ENCODE data around the gene PPP1R12B.

The PPP1R12B gene, protein sequence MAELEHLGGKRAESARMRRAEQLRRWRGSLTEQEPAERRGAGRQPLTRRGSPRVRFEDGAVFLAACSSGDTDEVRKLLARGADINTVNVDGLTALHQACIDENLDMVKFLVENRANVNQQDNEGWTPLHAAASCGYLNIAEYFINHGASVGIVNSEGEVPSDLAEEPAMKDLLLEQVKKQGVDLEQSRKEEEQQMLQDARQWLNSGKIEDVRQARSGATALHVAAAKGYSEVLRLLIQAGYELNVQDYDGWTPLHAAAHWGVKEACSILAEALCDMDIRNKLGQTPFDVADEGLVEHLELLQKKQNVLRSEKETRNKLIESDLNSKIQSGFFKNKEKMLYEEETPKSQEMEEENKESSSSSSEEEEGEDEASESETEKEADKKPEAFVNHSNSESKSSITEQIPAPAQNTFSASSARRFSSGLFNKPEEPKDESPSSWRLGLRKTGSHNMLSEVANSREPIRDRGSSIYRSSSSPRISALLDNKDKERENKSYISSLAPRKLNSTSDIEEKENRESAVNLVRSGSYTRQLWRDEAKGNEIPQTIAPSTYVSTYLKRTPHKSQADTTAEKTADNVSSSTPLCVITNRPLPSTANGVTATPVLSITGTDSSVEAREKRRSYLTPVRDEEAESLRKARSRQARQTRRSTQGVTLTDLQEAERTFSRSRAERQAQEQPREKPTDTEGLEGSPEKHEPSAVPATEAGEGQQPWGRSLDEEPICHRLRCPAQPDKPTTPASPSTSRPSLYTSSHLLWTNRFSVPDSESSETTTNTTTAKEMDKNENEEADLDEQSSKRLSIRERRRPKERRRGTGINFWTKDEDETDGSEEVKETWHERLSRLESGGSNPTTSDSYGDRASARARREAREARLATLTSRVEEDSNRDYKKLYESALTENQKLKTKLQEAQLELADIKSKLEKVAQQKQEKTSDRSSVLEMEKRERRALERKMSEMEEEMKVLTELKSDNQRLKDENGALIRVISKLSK

DNA sequence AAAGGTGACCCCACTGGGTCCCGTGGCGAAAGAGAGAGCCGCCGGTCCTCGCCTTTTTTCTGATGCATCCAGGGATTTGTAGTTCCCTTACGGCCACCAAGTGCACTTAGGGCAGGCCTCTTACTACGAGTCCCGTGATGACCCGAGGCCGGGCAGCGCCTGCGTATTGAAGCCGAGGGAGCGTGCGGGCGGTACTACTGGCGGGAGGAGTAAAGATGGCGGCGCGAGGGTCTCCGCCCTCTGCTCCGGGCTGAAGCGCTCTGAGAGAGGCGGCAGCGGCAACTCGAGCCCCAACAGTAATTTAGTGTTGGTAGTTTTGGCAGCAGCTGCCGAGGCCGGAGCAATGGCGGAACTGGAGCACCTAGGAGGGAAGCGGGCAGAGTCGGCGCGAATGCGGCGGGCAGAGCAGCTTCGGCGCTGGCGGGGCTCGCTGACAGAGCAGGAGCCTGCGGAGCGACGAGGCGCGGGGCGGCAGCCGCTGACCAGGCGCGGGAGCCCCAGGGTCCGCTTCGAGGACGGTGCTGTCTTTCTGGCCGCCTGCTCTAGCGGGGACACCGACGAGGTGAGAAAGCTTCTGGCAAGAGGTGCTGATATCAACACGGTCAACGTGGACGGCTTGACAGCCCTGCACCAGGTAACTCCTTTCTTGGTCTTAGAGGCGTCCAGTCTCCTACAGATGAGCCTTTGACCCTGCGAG, at the start of gene PPP1R12B:
PPP1R12B (plus strand) TSS at position 191 of the 697 bp plus-strand sequence; CDS start at position 344, 153 bp downstream.
- no peaks in the 10 kb centered on the region for H3K36me3 Mint-ChIP-seq
- H3K9me3 Mint-ChIP-seq = no peaks in the 10 kb centered on the region
- no peaks in the 10 kb centered on the region for H3K27me3 Mint-ChIP-seq
- H3K4me3 Mint-ChIP-seq = peak within 1 kb of the TSS; percentile 98
- H3K27ac Mint-ChIP-seq = peak within 1 kb of the TSS; percentile 85
- peak; percentile 99 for ATAC-seq
- H3K4me1 Mint-ChIP-seq = peaks cover 27% of the 10 kb centered on the region

DNA sequence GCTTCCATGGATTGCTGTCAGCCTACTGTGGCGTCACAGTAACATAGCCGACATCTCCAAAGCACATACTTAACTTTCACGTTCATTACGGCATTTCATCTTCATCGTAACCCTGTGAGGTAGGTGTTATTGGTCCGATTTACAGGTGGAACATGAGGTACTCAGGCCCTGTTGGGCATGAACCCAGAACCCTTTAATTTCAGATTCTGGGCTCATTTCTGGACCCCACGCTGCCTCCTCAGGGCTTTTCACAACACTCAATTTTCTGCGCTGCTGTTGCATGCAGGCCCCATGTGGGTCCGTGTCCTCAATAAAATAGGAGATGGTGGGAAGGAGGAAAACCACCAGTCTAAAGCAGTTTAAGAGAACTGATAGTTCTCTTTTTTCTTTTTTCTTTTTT, 46.3 kb upstream of the PPP1R12B start:
- peaks cover 15% of the 10 kb centered on the region for H3K27me3 Mint-ChIP-seq
- ATAC-seq = no peak
- no peaks in the 10 kb centered on the region for H3K9me3 Mint-ChIP-seq
- no peak overlapping the region for H3K4me3 Mint-ChIP-seq
- no peaks in the 10 kb centered on the region for H3K4me1 Mint-ChIP-seq
- H3K36me3 Mint-ChIP-seq = no peaks in the 10 kb centered on the region
- no peak overlapping the region for H3K27ac Mint-ChIP-seq

DNA sequence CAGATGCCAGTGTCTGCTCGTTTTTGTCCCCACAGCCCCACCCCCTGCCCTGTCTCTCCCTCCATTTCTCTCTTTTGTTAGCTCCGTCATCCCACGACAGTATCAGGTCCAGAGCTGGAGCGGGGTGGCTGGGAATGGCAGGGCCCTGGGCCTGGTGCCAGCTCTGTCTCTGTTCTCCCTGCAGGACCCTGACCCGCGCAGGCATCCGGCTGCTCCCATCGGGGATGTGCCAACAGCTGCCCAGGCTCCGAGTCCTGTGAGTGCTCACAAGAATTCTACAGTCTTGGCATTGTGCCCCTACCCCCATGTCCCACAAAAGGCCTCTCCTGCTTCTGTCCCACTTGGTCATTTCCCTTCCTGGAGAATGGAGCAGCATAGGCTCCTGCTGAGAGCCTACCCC, 44.1 kb upstream of the PPP1R12B start:
- ATAC-seq = no peak
- no peak overlapping the region for H3K4me3 Mint-ChIP-seq
- no peaks in the 10 kb centered on the region for H3K36me3 Mint-ChIP-seq
- no peaks in the 10 kb centered on the region for H3K4me1 Mint-ChIP-seq
- H3K27me3 Mint-ChIP-seq = peaks cover 15% of the 10 kb centered on the region
- no peak overlapping the region for H3K27ac Mint-ChIP-seq
- H3K9me3 Mint-ChIP-seq = no peaks in the 10 kb centered on the region

DNA sequence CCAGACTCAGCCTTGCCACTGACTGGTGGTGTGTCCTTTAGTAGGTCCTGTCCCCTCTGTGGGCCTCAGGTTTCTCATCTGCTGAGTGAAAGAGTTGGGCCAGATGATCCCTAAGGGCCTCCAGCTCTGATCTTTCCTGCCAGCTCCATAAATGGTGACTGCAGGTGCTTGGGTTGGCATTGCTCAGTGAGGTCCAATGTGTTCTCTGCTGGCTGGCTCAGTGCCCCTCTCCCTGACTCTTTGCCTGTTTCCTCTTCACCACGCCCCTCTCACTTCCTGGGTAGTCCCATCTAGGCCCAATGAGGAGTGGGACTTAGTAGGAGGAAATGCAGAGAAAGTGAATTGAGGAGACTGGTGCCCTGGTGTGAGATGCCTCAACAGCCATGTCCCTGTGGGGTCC, 43.3 kb upstream of the PPP1R12B start:
- H3K36me3 Mint-ChIP-seq = no peaks in the 10 kb centered on the region

DNA sequence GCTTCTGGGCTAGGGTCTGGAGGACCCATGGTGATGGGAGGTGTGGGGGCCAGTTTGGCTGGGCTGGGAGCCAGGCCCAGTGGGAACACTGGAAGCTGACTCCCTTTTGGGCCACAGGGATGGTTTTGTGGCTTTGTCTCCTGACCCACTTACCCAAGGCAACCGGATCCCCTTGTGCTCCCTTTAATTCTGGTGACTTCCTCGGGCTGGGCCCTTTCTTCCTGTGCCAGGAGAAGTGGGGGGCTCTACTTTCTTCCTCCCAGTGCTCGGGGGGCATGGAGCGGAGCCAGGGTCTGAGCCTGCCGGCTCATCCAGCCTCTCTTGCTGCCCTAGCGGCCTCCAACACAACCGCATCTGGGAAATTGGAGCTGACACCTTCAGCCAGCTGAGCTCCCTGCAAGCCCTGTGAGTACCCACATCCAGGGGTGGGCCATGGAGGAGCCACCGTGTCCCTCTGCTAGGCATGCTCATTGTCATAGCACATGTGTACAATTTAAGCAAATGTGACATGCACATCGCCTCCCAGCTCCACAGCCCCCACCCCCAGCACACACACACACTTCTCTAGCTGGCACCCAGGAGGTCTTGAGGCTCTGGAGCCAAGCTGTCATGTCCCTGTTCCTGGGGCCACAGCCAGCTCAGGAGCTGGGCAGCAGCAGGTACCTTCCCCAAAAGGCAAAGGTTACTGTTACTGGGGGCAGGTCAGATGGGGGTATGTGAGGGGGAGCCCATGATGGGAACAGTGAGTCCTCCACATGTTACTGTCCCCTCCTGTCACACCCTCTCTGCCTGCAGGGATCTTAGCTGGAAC, 41.8 kb upstream of the PPP1R12B start:
- H3K27ac Mint-ChIP-seq = no peak overlapping the region
- H3K4me1 Mint-ChIP-seq = peaks cover 3% of the 10 kb centered on the region
- H3K9me3 Mint-ChIP-seq = no peaks in the 10 kb centered on the region
- H3K27me3 Mint-ChIP-seq = peaks cover 30% of the 10 kb centered on the region
- no peak for ATAC-seq
- H3K36me3 Mint-ChIP-seq = no peaks in the 10 kb centered on the region
- H3K4me3 Mint-ChIP-seq = no peak overlapping the region

More for the DNA sequence above, 43.3 kb upstream of the PPP1R12B start:
- ATAC-seq = no peak
- Mint-ChIP-seq H3K27ac (no peak overlapping the region), H3K9me3 (no peaks in the 10 kb centered on the region), H3K27me3 (peaks cover 15% of the 10 kb centered on the region), H3K4me1 (no peaks in the 10 kb centered on the region), H3K4me3 (no peak overlapping the region)

DNA sequence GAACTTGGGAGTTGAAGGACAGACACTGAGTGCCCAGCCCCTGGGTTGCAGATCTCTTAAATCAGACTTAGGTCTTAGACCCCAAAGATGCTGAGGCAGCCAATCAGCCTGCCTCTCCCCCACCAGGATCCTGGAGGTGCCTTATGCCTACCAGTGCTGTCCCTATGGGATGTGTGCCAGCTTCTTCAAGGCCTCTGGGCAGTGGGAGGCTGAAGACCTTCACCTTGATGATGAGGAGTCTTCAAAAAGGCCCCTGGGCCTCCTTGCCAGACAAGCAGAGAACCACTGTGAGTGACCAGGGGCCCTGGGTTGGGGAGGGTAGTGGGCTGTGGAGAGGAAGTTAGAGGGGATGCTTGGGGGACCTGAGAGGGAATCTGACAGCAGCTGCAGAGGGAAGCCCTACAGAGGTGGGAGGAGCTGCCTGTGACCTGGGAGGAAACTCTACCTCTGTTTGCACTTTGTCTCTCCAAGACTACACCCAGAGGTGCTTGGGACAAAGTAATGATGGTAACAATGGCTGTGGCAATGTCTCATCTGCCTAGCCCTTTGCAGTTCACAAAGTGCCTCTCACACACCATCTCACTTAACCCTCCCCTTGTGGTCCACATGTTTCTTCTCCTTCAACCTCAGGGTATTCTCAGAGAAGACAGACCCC, 38.3 kb upstream of the PPP1R12B start:
- no peak for ATAC-seq
- Mint-ChIP-seq H3K27ac (no peak overlapping the region), H3K4me3 (no peak overlapping the region), H3K4me1 (peaks cover 8% of the 10 kb centered on the region), H3K27me3 (peaks cover 34% of the 10 kb centered on the region), H3K36me3 (no peaks in the 10 kb centered on the region), H3K9me3 (no peaks in the 10 kb centered on the region)

DNA sequence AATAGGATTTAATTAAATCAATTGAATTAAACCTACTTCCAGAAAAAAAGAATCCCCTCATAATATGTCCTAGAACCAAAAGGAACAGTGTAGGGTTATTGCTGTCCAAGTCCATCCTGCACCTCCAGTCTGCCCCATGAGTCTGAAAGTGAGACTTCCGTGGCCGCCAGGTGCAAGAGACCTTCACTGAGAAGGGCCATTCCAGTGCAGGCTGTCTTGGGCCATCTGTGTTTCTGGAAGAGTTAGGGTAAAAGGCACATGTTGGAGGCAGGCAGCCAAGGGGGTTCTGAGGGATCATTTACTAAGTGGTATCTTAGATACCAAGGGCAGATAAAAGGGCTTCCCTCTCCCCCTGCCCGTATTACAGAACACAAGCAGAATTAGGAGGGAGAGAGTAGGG, 37.8 kb upstream of the PPP1R12B start:
- peaks cover 8% of the 10 kb centered on the region for H3K4me1 Mint-ChIP-seq
- no peaks in the 10 kb centered on the region for H3K9me3 Mint-ChIP-seq
- no peaks in the 10 kb centered on the region for H3K36me3 Mint-ChIP-seq
- H3K4me3 Mint-ChIP-seq = no peak overlapping the region
- ATAC-seq = no peak
- H3K27me3 Mint-ChIP-seq = peaks cover 39% of the 10 kb centered on the region
- H3K27ac Mint-ChIP-seq = no peak overlapping the region

DNA sequence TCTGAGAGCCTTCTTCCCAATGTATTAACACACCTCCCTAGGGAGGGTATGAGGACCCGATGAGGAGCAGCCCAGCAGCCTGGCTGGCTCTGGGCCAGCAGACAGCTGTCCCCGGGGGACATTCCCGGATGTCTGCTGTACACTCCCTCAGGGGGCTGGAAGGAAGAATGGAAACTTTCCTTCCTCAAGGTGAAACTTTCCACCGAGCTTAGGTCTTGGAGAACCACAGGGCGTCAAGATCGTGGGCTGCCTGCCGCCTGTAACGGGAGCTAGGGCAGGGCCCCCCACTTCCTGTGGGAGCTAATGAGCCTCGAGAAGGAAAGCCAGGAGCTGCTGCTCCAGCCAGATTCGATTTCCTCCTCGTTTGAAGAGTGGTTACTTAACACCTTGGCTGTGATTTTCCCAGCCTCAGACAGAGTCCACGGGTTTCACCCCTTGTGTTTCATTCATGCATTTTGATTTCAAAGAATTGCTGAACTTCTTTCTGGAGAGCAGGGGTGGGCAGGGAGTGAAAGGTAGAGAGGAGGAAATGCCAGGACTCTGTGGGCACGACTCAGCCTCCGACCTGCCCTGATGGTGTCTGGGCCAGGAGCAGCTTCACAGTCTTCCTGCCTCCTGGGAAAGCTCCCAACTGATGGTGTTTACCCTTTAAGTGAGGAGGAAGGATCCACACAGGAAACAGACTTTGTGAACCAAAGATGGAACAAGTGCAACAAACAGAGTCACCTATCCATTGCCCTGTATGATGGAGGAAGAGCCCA, 36.4 kb upstream of the PPP1R12B start:
- H3K27ac Mint-ChIP-seq = no peak overlapping the region
- no peaks in the 10 kb centered on the region for H3K36me3 Mint-ChIP-seq

DNA sequence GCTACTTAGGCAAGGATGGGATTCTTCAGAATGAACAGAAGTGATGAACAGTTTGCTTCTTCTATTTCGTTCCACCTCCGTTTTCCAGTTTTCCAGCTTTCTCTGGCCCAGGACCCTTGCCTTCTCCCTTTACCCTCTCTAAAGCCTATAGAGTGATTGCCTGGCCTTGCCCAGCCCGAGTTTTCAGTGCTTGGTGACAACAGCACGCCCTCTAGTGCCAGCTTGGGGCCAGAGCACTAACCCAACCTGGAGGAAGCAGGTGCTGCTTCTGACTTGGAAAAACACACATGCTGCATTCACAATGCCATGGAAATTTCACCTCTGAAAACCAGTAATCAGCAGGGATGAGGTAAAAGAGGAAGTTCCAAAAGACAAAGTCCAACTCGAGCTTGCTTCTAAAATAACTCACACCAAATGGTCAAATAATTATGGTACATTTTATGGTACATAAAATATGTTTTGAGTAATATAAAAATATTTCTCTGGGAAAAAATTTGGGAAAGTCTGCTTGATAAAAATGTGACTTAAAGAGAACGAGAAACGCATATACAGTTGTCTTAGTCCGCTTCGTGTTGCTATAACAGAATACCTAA, 32.8 kb upstream of the PPP1R12B start:
- peaks cover 57% of the 10 kb centered on the region for H3K27me3 Mint-ChIP-seq

More for the DNA sequence above, 36.4 kb upstream of the PPP1R12B start:
- ATAC-seq = peak; percentile 4
- no peak overlapping the region for H3K4me3 Mint-ChIP-seq
- H3K9me3 Mint-ChIP-seq = no peaks in the 10 kb centered on the region
- peaks cover 8% of the 10 kb centered on the region for H3K4me1 Mint-ChIP-seq
- peaks cover 45% of the 10 kb centered on the region for H3K27me3 Mint-ChIP-seq

DNA sequence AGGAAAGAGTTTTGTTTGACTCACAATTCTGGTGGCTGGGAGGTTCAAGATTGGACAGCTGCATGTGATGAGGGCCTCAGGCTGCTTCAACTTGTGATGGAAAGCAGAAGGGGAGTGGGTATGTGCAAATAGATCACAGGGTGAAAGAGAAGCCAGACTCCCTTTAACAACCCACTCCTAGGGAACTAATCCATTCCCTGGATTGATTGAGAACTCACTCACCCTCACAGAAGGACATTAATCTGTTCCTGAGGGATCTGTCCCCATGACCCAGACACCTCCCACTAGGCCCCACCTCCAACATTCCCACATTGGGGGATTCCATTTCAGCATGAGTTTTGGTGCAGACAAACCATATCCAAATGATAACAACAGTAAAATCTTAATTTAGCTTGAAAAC, 32.3 kb upstream of the PPP1R12B start:
- Mint-ChIP-seq H3K27me3 (peaks cover 52% of the 10 kb centered on the region), H3K27ac (no peak overlapping the region), H3K4me1 (peaks cover 8% of the 10 kb centered on the region), H3K9me3 (no peaks in the 10 kb centered on the region), H3K36me3 (no peaks in the 10 kb centered on the region), H3K4me3 (no peak overlapping the region)
- ATAC-seq = no peak

More for the DNA sequence above, 32.8 kb upstream of the PPP1R12B start:
- Mint-ChIP-seq H3K27ac (no peak overlapping the region), H3K9me3 (no peaks in the 10 kb centered on the region), H3K4me1 (peaks cover 8% of the 10 kb centered on the region), H3K36me3 (no peaks in the 10 kb centered on the region), H3K4me3 (no peak overlapping the region)
- peak; percentile 76 for ATAC-seq

DNA sequence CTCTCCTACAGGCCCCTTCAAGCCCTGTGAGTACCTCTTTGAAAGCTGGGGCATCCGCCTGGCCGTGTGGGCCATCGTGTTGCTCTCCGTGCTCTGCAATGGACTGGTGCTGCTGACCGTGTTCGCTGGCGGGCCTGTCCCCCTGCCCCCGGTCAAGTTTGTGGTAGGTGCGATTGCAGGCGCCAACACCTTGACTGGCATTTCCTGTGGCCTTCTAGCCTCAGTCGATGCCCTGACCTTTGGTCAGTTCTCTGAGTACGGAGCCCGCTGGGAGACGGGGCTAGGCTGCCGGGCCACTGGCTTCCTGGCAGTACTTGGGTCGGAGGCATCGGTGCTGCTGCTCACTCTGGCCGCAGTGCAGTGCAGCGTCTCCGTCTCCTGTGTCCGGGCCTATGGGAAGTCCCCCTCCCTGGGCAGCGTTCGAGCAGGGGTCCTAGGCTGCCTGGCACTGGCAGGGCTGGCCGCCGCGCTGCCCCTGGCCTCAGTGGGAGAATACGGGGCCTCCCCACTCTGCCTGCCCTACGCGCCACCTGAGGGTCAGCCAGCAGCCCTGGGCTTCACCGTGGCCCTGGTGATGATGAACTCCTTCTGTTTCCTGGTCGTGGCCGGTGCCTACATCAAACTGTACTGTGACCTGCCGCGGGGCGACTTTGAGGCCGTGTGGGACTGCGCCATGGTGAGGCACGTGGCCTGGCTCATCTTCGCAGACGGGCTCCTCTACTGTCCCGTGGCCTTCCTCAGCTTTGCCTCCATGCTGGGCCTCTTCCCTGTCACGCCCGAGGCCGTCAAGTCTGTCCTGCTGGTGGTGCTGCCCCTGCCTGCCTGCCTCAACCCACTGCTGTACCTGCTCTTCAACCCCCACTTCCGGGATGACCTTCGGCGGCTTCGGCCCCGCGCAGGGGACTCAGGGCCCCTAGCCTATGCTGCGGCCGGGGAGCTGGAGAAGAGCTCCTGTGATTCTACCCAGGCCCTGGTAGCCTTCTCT, 30.3 kb upstream of the PPP1R12B start:
- Mint-ChIP-seq H3K36me3 (no peaks in the 10 kb centered on the region), H3K27ac (no peak overlapping the region), H3K27me3 (peaks cover 41% of the 10 kb centered on the region), H3K4me1 (no peaks in the 10 kb centered on the region), H3K4me3 (no peak overlapping the region), H3K9me3 (no peaks in the 10 kb centered on the region)
- ATAC-seq = peak; percentile 25

DNA sequence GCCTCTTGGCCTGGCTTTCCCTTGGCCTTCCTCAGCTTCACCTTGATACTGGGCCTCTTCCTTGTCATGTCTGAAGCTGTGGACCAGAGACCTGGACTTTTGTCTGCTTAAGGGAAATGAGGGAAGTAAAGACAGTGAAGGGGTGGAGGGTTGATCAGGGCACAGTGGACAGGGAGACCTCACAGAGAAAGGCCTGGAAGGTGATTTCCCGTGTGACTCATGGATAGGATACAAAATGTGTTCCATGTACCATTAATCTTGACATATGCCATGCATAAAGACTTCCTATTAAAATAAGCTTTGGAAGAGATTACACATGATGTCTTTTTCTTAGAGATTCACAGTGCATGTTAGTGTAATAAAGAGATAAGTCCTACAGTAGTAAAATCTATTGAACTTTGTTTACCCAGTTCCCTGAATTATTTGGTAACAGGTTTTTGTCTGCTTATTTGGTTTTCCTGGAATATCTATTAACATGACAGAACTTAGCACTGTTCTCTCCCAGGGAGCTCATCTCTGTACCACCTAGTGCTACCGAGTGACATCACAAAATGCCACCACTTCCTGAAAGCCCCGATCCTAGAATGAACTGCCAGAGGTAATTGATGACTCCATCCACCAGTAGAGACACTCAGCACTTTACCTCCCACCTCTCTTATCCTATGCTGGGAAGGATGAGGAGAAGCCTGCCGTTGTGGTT, 29.0 kb upstream of the PPP1R12B start:
- ATAC-seq = no peak
- Mint-ChIP-seq H3K27ac (no peak overlapping the region), H3K9me3 (no peaks in the 10 kb centered on the region)

More for the DNA sequence above, 29.0 kb upstream of the PPP1R12B start:
- peaks cover 33% of the 10 kb centered on the region for H3K27me3 Mint-ChIP-seq
- no peaks in the 10 kb centered on the region for H3K36me3 Mint-ChIP-seq
- H3K4me1 Mint-ChIP-seq = no peaks in the 10 kb centered on the region
- H3K4me3 Mint-ChIP-seq = no peak overlapping the region

All from stimulated activated memory B cell treated with anti-CD40 and anti-IgM and Interleukin-4, amounts not matched to agents 10 μg/mL and 1 μg/mL and 100 μg/mL, for 72 hours (primary cell).